Loucy (cell line): ENCODE data around the gene TGOLN2.

Experiments
- H2AFZ ChIP-seq: fragments of 200-600 bp; sonication (generic); 2 replicates; pipeline ENCODE4 v1.6.0; 2016; ENCODE audit warnings: antibody characterized with exemption, mild to moderate bottlenecking, low read length, moderate library complexity
- H3F3A ChIP-seq: fragments of 200-600 bp; 2 replicates; pipeline ENCODE4 v1.6.0; 2016; ENCODE audit warnings: antibody characterized with exemption, low read depth, mild to moderate bottlenecking
- H3K27me3 ChIP-seq: fragments of 200-600 bp; sonication (generic); 2 replicates; pipeline ENCODE4 v1.6.1; 2014; ENCODE audit warnings: low read length, mild to moderate bottlenecking; ENCODE audit not compliant: insufficient read depth, poor library complexity, severe bottlenecking
- H3K36me3 ChIP-seq: fragments of 200-600 bp; sonication (generic); 2 replicates; pipeline ENCODE4 v1.6.1; 2016; ENCODE audit warnings: low read length; ENCODE audit not compliant: insufficient read depth
- H3K4me1 ChIP-seq: fragments of 200-600 bp; sonication (generic); 2 replicates; pipeline ENCODE4 v1.5.1; 2014; ENCODE audit warnings: low read length, mild to moderate bottlenecking; ENCODE audit not compliant: insufficient read depth, poor library complexity, severe bottlenecking
- H3K4me2 ChIP-seq: fragments of 200-600 bp; sonication (generic); 2 replicates; pipeline ENCODE4 v1.6.0; 2014; ENCODE audit warnings: antibody characterized with exemption, low read length, low read depth, mild to moderate bottlenecking; ENCODE audit not compliant: poor library complexity, severe bottlenecking
- H3K4me3 ChIP-seq: fragments of 200-600 bp; sonication (generic); 2 replicates; pipeline ENCODE4 v1.5.1; 2014; ENCODE audit warnings: low read length, mild to moderate bottlenecking, mixed read lengths; ENCODE audit not compliant: poor library complexity, severe bottlenecking
- H3K79me2 ChIP-seq: fragments of 200-600 bp; sonication (generic); 2 replicates; pipeline ENCODE4 v1.6.1; 2014; ENCODE audit warnings: low read length; ENCODE audit not compliant: insufficient read depth
- H3K9ac ChIP-seq: fragments of 200-600 bp; sonication (generic); 2 replicates; pipeline ENCODE4 v1.6.0; 2014; ENCODE audit warnings: mild to moderate bottlenecking, low read depth, low read length, moderate library complexity; ENCODE audit not compliant: poor library complexity, severe bottlenecking
- H3K9me2 ChIP-seq: fragments of 200-600 bp; sonication (generic); replicated peaks from 2 replicates; pipeline ENCODE4 v1.6.1; 2016; ENCODE audit warnings: low read depth, low read length, mixed read lengths
- H3K9me3 ChIP-seq: fragments of 200-600 bp; sonication (generic); 2 replicates; pipeline ENCODE4 v1.6.1; 2014; ENCODE audit warnings: mild to moderate bottlenecking, antibody characterized with exemption, low read length, low read depth; ENCODE audit not compliant: insufficient read depth
- H4K20me1 ChIP-seq: fragments of 200-600 bp; sonication (generic); 2 replicates; pipeline ENCODE4 v1.6.0; 2014; ENCODE audit warnings: antibody characterized with exemption, low read length, mild to moderate bottlenecking; ENCODE audit not compliant: insufficient read depth, poor library complexity, severe bottlenecking
- CTCF ChIP-seq: fragments of 200-600 bp; sonication (generic); conservative IDR thresholded peaks from 2 replicates; pipeline ENCODE4 v1.5.1; 2014; ENCODE audit warnings: mild to moderate bottlenecking, antibody characterized with exemption, low read length
- EZH2phosphoT487 ChIP-seq: fragments of 200-600 bp; IDR thresholded peaks from 2 replicates; pipeline ENCODE4 v1.6.1; 2018; ENCODE audit warnings: antibody characterized with exemption, mild to moderate bottlenecking, moderate library complexity, borderline replicate concordance

TGOLN2 gene

GRCh38 chr2:85276571-85277118 is 51.1 kb downstream of the TGOLN2 start:
- no peak overlapping the region for H3K9ac ChIP-seq

GRCh38 chr2:85275984-85276540 is 51.7 kb downstream of the TGOLN2 start:
- Histone ChIP-seq H3K36me3 (no peaks in the 10 kb centered on the region), H3K9me2 (no peaks in the 10 kb centered on the region), H2AFZ (no peak overlapping the region), H3K4me1 (no peaks in the 10 kb centered on the region), H3K27me3 (no peaks in the 10 kb centered on the region), H3K9ac (no peak overlapping the region), H3F3A (no peaks in the 10 kb centered on the region), H3K4me2 (no peak overlapping the region), H3K4me3 (no peak overlapping the region), H4K20me1 (no peaks in the 10 kb centered on the region), H3K9me3 (no peaks in the 10 kb centered on the region), H3K79me2 (no peaks in the 10 kb centered on the region)
- no peak for TF ChIP-seq EZH2phosphoT487
- no peak for TF ChIP-seq CTCF

More at GRCh38 chr2:85276571-85277118, 51.1 kb downstream of the TGOLN2 start:
- H3F3A ChIP-seq: no peaks in the 10 kb centered on the region
- TF ChIP-seq EZH2phosphoT487: no peak
- TF ChIP-seq CTCF: no peak
- H3K79me2 ChIP-seq: no peaks in the 10 kb centered on the region
- H3K9me2 ChIP-seq: no peaks in the 10 kb centered on the region
- no peaks in the 10 kb centered on the region for H3K27me3 ChIP-seq
- H3K9me3 ChIP-seq: no peaks in the 10 kb centered on the region
- no peak overlapping the region for H3K4me3 ChIP-seq
- no peak overlapping the region for H2AFZ ChIP-seq
- H3K4me1 ChIP-seq: no peaks in the 10 kb centered on the region
- no peaks in the 10 kb centered on the region for H3K36me3 ChIP-seq
- no peaks in the 10 kb centered on the region for H4K20me1 ChIP-seq
- H3K4me2 ChIP-seq: no peak overlapping the region

GRCh38 chr2:85273738-85274731 is 53.8 kb downstream of the TGOLN2 start:
- H3K27me3 ChIP-seq: no peaks in the 10 kb centered on the region
- H3K4me3 ChIP-seq: no peak overlapping the region
- H3K36me3 ChIP-seq: no peaks in the 10 kb centered on the region
- H3K4me1 ChIP-seq: no peaks in the 10 kb centered on the region
- no peaks in the 10 kb centered on the region for H3K9me2 ChIP-seq
- no peaks in the 10 kb centered on the region for H3K79me2 ChIP-seq
- no peak overlapping the region for H2AFZ ChIP-seq
- no peaks in the 10 kb centered on the region for H4K20me1 ChIP-seq
- no peaks in the 10 kb centered on the region for H3K9me3 ChIP-seq
- H3K9ac ChIP-seq: no peak overlapping the region
- H3F3A ChIP-seq: no peaks in the 10 kb centered on the region
- no peak overlapping the region for H3K4me2 ChIP-seq
- TF ChIP-seq CTCF (no peak), EZH2phosphoT487 (no peak)
